Ovary (tissue), 3 donors: ENCODE measurements around the gene RXRB.

Experiments used
- CTCF ChIP-seq, 3 donors: fragments of 450-650 bp in 2 of 3; fragments of 200-600 bp in 1 of 3; IDR thresholded peaks; one replicate each; pipeline versions ENCODE4 v1.5.1 to v1.8.0; 2016 to 2022; ENCODE audit warnings: antibody characterized with exemption in 3 of 3, mild to moderate bottlenecking in 1 of 3
- EP300 ChIP-seq: sonication (generic); formaldehyde crosslinking; IDR thresholded peaks from one replicate; pipeline ENCODE4 v1.6.1; 2017; ENCODE audit warnings: antibody characterized with exemption
- donor health status: DM: no; HTN: no; CAD: no.

GRCh38 chr6:33170176-33171015, 30.1 kb downstream of the RXRB start:
- TF ChIP-seq EP300 (no peak), CTCF (IDR thresholded peaks at IDR 0.05) (no peak)
